NB4 (cell line): ENCODE results near the gene CHURC1.

Source experiments
- CTCF ChIP-seq: IDR thresholded peaks from one replicate; pipeline ENCODE4 v1.5.1; 2012; ENCODE audit warnings: low read depth, low read length
- POLR2A ChIP-seq: IDR thresholded peaks from 2 replicates; pipeline ENCODE4 v1.6.1; 2011; ENCODE audit warnings: mild to moderate bottlenecking; ENCODE audit not compliant: insufficient read length; ENCODE audit errors: extremely low read depth

DNA sequence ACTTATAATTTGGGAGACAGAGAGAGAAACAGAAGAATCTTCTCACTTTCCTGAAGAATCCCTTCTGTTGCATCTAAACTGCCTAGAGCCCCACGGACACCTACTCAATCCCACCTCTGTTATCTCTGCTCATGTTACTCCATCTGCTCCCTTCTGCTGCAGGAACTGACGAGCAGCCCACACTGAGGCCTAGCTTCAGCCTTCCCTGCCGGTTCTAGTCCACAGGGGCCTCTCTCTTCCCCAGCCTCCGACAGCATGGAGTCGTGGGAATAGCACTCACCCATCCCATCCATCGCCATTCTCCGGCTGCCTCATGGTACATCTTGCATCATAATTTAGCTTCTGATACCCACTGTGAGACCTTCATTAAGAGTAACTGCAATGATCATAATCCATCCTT lies 53.9 kb downstream of the CHURC1 start:
- TF ChIP-seq CTCF (no peak), POLR2A (no peak)
